SK-N-SH treated with all-trans-retinoic acid at 6 μM for 48 hours (cell line): ENCODE results near the gene INO80C.

Experiments used
- ATAC-seq: fragments of 200-7000 bp; cut with Tn5 transposase; 3 replicates; pipeline ENCODE4 v1.9.1; 2020; ENCODE audit warnings: mild to moderate bottlenecking, moderate library complexity
- ARNTL ChIP-seq: fragments of 450-650 bp; formaldehyde crosslinking; IDR thresholded peaks from 2 replicates; pipeline ENCODE4 v1.5.0; 2020; ENCODE audit warnings: low read depth, mild to moderate bottlenecking, moderate library complexity, borderline replicate concordance
- BACH2 ChIP-seq: fragments of 250-450 bp; sonication (Bioruptor Pico); IDR thresholded peaks from 2 replicates; pipeline ENCODE4 v1.9.0; 2021; ENCODE audit warnings: mild to moderate bottlenecking, borderline replicate concordance
- CREB5 ChIP-seq: fragments of 250-450 bp; sonication (Bioruptor Pico); IDR thresholded peaks from 2 replicates; pipeline ENCODE4 v1.5.1; 2020; ENCODE audit warnings: low read depth, mild to moderate bottlenecking, moderate library complexity
- CSDC2 ChIP-seq: fragments of 250-450 bp; sonication (Bioruptor Pico); IDR thresholded peaks from 2 replicates; pipeline ENCODE4 v1.5.0; 2020; ENCODE audit warnings: mild to moderate bottlenecking, moderate library complexity
- CSRNP3 ChIP-seq: fragments of 250-450 bp; sonication (Bioruptor Pico); IDR thresholded peaks from 2 replicates; pipeline ENCODE4 v1.5.1; 2021; ENCODE audit warnings: mild to moderate bottlenecking, moderate library complexity
- ESRRG ChIP-seq: fragments of 250-450 bp; sonication (Bioruptor Pico); IDR thresholded peaks from 2 replicates; pipeline ENCODE4 v1.6.1; 2021; ENCODE audit warnings: mild to moderate bottlenecking
- GLIS3 ChIP-seq: fragments of 250-450 bp; sonication (Bioruptor Pico); IDR thresholded peaks from 2 replicates; pipeline ENCODE4 v1.5.0; 2020; ENCODE audit warnings: mild to moderate bottlenecking, moderate library complexity
- ISL1 ChIP-seq: fragments of 250-450 bp; sonication (Bioruptor Pico); IDR thresholded peaks from 2 replicates; pipeline ENCODE4 v2.1.2; 2022; ENCODE audit warnings: mild to moderate bottlenecking, moderate library complexity
- OSR1 ChIP-seq: fragments of 250-450 bp; sonication (Bioruptor Pico); IDR thresholded peaks from 2 replicates; pipeline ENCODE4 v1.8.0; 2022; ENCODE audit warnings: moderate library complexity, mild to moderate bottlenecking, inconsistent platforms
- PATZ1 ChIP-seq: fragments of 250-450 bp; sonication (Bioruptor Pico); IDR thresholded peaks from 2 replicates; pipeline ENCODE4 v1.8.0; 2020; ENCODE audit warnings: mild to moderate bottlenecking, moderate library complexity, borderline replicate concordance
- POU6F1 ChIP-seq: fragments of 250-450 bp; sonication (Bioruptor Pico); IDR thresholded peaks from 2 replicates; pipeline ENCODE4 v1.8.0; 2021; ENCODE audit warnings: low read depth, mild to moderate bottlenecking, moderate library complexity, borderline replicate concordance
- PPARA ChIP-seq: fragments of 250-450 bp; sonication (Bioruptor Pico); IDR thresholded peaks from 2 replicates; pipeline ENCODE4 v1.5.0; 2020; ENCODE audit warnings: mild to moderate bottlenecking, borderline replicate concordance
- SNAI2 ChIP-seq: fragments of 250-450 bp; sonication (Bioruptor Pico); IDR thresholded peaks from 2 replicates; pipeline ENCODE4 v1.5.0; 2020; ENCODE audit warnings: mild to moderate bottlenecking, moderate library complexity
- TCF4 ChIP-seq: fragments of 250-450 bp; sonication (Bioruptor Pico); IDR thresholded peaks from 2 replicates; pipeline ENCODE4 v1.8.0; 2021; ENCODE audit warnings: mild to moderate bottlenecking, moderate library complexity, borderline replicate concordance
- TOX ChIP-seq: fragments of 250-450 bp; sonication (Bioruptor Pico); IDR thresholded peaks from 2 replicates; pipeline ENCODE4 v1.8.0; 2021; ENCODE audit warnings: mild to moderate bottlenecking, moderate library complexity, borderline replicate concordance
- TSHZ2 ChIP-seq: fragments of 250-450 bp; sonication (Bioruptor Pico); IDR thresholded peaks from 2 replicates; pipeline ENCODE4 v1.5.0; 2020; ENCODE audit warnings: mild to moderate bottlenecking, moderate library complexity
- ZC3H10 ChIP-seq: fragments of 250-450 bp; sonication (Bioruptor Pico); IDR thresholded peaks from 2 replicates; pipeline ENCODE4 v1.5.1; 2021; ENCODE audit warnings: mild to moderate bottlenecking, moderate library complexity
- ZFP3 ChIP-seq: fragments of 250-450 bp; sonication (Bioruptor Pico); IDR thresholded peaks from 2 replicates; pipeline ENCODE4 v1.5.0; 2020; ENCODE audit warnings: mild to moderate bottlenecking, moderate library complexity
- ZFP30 ChIP-seq: fragments of 450-650 bp; formaldehyde crosslinking; IDR thresholded peaks from 2 replicates; pipeline ENCODE4 v1.5.0; 2022; ENCODE audit warnings: mild to moderate bottlenecking, moderate library complexity
- ZNF565 ChIP-seq: fragments of 450-650 bp; formaldehyde crosslinking; conservative IDR thresholded peaks from 2 replicates; pipeline ENCODE4 v1.5.0; 2020; ENCODE audit warnings: low read depth, mild to moderate bottlenecking, moderate library complexity
- ZNF70 ChIP-seq: fragments of 450-650 bp; formaldehyde crosslinking; IDR thresholded peaks from 2 replicates; pipeline ENCODE4 v1.5.0; 2020; ENCODE audit warnings: mild to moderate bottlenecking, moderate library complexity
- ZNF8 ChIP-seq: fragments of 450-650 bp; formaldehyde crosslinking; IDR thresholded peaks from 2 replicates; pipeline ENCODE4 v1.5.0; 2020; ENCODE audit warnings: mild to moderate bottlenecking, moderate library complexity

Gene INO80C

GRCh38 chr18:35495536-35496314, 2.0 kb downstream of the INO80C start:
- no peak for TF ChIP-seq ISL1 (CRISPR knock-in tag)
- no peak for TF ChIP-seq ARNTL
- TF ChIP-seq SNAI2 (CRISPR knock-in tag): no peak
- no peak for TF ChIP-seq ZNF8
- no peak for TF ChIP-seq OSR1 (CRISPR knock-in tag)
- ATAC-seq: no peak

GRCh38 chr18:35494251-35495220, 3.2 kb downstream of the INO80C start:
- no peak for ATAC-seq
- TF ChIP-seq CSDC2 (CRISPR knock-in tag) (no peak), PATZ1 (CRISPR knock-in tag) (no peak), ESRRG (CRISPR knock-in tag) (no peak), TSHZ2 (CRISPR knock-in tag) (no peak), TOX (CRISPR knock-in tag) (no peak), BACH2 (CRISPR knock-in tag) (no peak), SNAI2 (CRISPR knock-in tag) (no peak), CREB5 (CRISPR knock-in tag) (no peak), ZFP30 (no peak), ARNTL (no peak), OSR1 (CRISPR knock-in tag) (no peak), GLIS3 (CRISPR knock-in tag) (no peak), ISL1 (CRISPR knock-in tag) (no peak), ZNF8 (no peak), CSRNP3 (no peak), ZFP3 (no peak)

- TF ChIP-seq ISL1 (CRISPR knock-in tag): no peak
- no peak for TF ChIP-seq PPARA (CRISPR knock-in tag)
- no peak for TF ChIP-seq CREB5 (CRISPR knock-in tag)
- no peak for TF ChIP-seq SNAI2 (CRISPR knock-in tag)
- TF ChIP-seq ZNF565 (CRISPR knock-in tag): no peak
- TF ChIP-seq GLIS3 (CRISPR knock-in tag): no peak
- no peak for TF ChIP-seq TOX (CRISPR knock-in tag)
- no peak for TF ChIP-seq CSDC2 (CRISPR knock-in tag)
- TF ChIP-seq POU6F1 (CRISPR knock-in tag): no peak
- no peak for TF ChIP-seq ARNTL
- TF ChIP-seq BACH2 (CRISPR knock-in tag): no peak
- TF ChIP-seq ZNF70 (CRISPR knock-in tag): no peak
- no peak for TF ChIP-seq ZFP3
- no peak for TF ChIP-seq OSR1 (CRISPR knock-in tag)
- TF ChIP-seq ZC3H10: no peak
- TF ChIP-seq TCF4: no peak
- no peak for ATAC-seq
These were observed 6.1 kb downstream of the INO80C start for GRCh38 chr18:35491700-35492077.
